Skin of body (tissue), 3 donors: ENCODE data around the gene TBC1D13. TPM values are rescaled to one million over a fixed set of nuclear protein-coding genes. Genes with fewer than 3 reads are reported as not detected.
"Not testable (repeated sequence)": the region's sequence is repeated elsewhere in the genome, so short reads cannot be mapped to it uniquely, and the experiment has no call there.

Experiments
- DNase-seq: peaks from one replicate; lab custom pipeline; 2025; lab: John Stamatoyannopoulos, UW
- small RNA-seq: library from RNA; depleted of rRNA; stranded (forward); fragments of <200 nt; gene quantifications from one replicate; pipeline ENCODE3, GENCODE V24; 2014; ENCODE audit warnings: low replicate concordance
- total RNA-seq: library from RNA; depleted of rRNA; stranded (reverse); fragments of >200 nt; gene quantifications from one replicate; pipeline ENCODE4 v1.2.3, GENCODE V29; 2014

Gene TBC1D13
- total RNA-seq, 1 donor from 2014 or later, result 7.1 TPM

- no peak for DNase-seq
These were observed 58.3 kb downstream of the TBC1D13 start for GRCh38 chr9:128845186-128845931.

- no peak for DNase-seq
These were observed 59.6 kb downstream of the TBC1D13 start for GRCh38 chr9:128846680-128847030.

- DNase-seq, result no peak
These were observed 60.8 kb downstream of the TBC1D13 start for GRCh38 chr9:128847803-128848202.

- not testable (repeated sequence) for DNase-seq
These were observed 64.0 kb downstream of the TBC1D13 start for GRCh38 chr9:128851024-128851423.

- not testable (repeated sequence) for DNase-seq
These were observed 64.9 kb downstream of the TBC1D13 start for GRCh38 chr9:128851779-128852600.

GRCh38 chr9:128852646-128853045 is 65.6 kb downstream of the TBC1D13 start:
- DNase-seq, result not testable (repeated sequence)

GRCh38 chr9:128854454-128854853 is 67.4 kb downstream of the TBC1D13 start:
- DNase-seq, result not testable (repeated sequence)

- not testable (repeated sequence) for DNase-seq
These were observed 71.4 kb downstream of the TBC1D13 start for GRCh38 chr9:128858476-128858875.

Small RNAs within 50 kb of the gene (small RNA-seq; reads per million reads assigned to genes)
- not detected for gene RF00017

Other genes with a start within 250 kb of the TBC1D13 start
- gene SPTAN1, start 234.7 kb upstream of the TBC1D13 start, total RNA-seq, result 269 TPM
- 21.1 TPM for gene DYNC2I2, start 130.4 kb upstream of the TBC1D13 start, total RNA-seq
- 298 TPM for gene SET, start 98.0 kb upstream of the TBC1D13 start, total RNA-seq
- gene PKN3, start 84.8 kb upstream of the TBC1D13 start, total RNA-seq, result 2.0 TPM
- gene ZDHHC12, start 63.1 kb upstream of the TBC1D13 start, total RNA-seq, result 7.5 TPM
- gene ZER1, start 15.3 kb upstream of the TBC1D13 start, total RNA-seq, result 18.1 TPM
- gene ENDOG, start 31.2 kb downstream of the TBC1D13 start, total RNA-seq, result 7.0 TPM
- gene SPOUT1, start 42.5 kb downstream of the TBC1D13 start, total RNA-seq, result 10.6 TPM
- 3.4 TPM for gene KYAT1, start 94.7 kb downstream of the TBC1D13 start, total RNA-seq
- 27.5 TPM for gene LRRC8A, start 94.9 kb downstream of the TBC1D13 start, total RNA-seq
- 13.5 TPM for gene PHYHD1, start 133.7 kb downstream of the TBC1D13 start, total RNA-seq
- gene DOLK, start 160.3 kb downstream of the TBC1D13 start, total RNA-seq, result 7.8 TPM
- 49.8 TPM for gene NUP188, start 160.4 kb downstream of the TBC1D13 start, total RNA-seq
- 33.0 TPM for gene SH3GLB2, start 241.1 kb downstream of the TBC1D13 start, total RNA-seq
- 16.2 TPM for gene MIGA2, start 249.4 kb downstream of the TBC1D13 start, total RNA-seq